ENCODE results near the gene PPP2R2B.

DNA sequence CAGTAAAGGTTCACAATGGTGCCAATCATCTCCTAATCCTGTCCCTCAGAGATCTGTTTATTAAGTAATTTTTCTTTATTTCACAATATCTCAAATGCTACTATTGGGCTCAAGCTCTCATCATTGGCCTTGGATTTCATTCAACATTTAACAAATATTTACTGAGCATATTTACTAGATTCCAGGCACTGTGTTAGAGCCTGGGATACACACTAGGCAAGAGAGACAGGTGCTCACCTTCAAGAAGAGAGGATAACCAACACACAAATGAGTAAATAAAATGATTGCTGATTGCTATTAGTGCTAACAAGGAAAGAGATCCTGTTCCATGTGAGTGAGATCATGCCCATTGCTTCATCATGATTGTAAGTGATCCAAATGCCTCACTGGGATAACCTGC lies 27.4 kb downstream of the PPP2R2B start:
- TF ChIP-seq, protein P1, sequence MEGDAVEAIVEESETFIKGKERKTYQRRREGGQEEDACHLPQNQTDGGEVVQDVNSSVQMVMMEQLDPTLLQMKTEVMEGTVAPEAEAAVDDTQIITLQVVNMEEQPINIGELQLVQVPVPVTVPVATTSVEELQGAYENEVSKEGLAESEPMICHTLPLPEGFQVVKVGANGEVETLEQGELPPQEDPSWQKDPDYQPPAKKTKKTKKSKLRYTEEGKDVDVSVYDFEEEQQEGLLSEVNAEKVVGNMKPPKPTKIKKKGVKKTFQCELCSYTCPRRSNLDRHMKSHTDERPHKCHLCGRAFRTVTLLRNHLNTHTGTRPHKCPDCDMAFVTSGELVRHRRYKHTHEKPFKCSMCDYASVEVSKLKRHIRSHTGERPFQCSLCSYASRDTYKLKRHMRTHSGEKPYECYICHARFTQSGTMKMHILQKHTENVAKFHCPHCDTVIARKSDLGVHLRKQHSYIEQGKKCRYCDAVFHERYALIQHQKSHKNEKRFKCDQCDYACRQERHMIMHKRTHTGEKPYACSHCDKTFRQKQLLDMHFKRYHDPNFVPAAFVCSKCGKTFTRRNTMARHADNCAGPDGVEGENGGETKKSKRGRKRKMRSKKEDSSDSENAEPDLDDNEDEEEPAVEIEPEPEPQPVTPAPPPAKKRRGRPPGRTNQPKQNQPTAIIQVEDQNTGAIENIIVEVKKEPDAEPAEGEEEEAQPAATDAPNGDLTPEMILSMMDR (IDR thresholded peaks at IDR 0.05): no peak
- no peak for TF ChIP-seq POLR2A (IDR thresholded peaks at IDR 0.05)
